ENCODE results near the gene RAN. TPM values are rescaled to one million over a fixed set of nuclear protein-coding genes. Genes with fewer than 3 reads are reported as not detected.

Gene RAN
- total RNA-seq, 1 experiment from 2014 or later, result 1,968 TPM

DNA sequence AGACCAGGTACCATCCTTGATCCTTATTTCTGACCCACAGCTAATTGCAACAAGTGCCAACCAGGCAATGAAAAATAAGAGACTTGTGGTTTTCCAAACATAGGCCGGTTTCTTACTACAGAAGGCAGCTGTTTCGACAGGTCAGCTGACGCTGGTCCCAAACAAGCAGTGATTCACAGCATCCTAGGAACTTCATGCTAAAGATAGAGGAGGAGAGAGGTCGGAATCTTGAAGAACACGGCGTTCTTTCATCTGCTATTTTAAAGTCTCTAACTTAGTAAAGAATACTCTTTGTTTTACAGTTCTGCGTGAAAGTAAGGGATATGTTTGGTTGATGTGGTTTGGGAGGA is 53.8 kb downstream of the RAN start:
- Histone ChIP-seq H2BK20ac (ENCODE audit: low read depth, low read length, poor library complexity, severe bottlenecking) (no peak overlapping the region), H3K14ac (ENCODE audit: insufficient read depth, low read length) (no peak overlapping the region), H3K23ac (ENCODE audit: insufficient read length, low read depth, low read length) (no peak overlapping the region), H3K27ac (ENCODE audit: insufficient read length, low read depth, low read length) (no peak overlapping the region), H2BK5ac (ENCODE audit: insufficient read length, low read length) (no peak overlapping the region), H3T11ph (ENCODE audit: low read length) (no peak overlapping the region), H4K8ac (replicated peaks; ENCODE audit: insufficient read length, low read depth, low read length) (no peak overlapping the region), H3K9ac (ENCODE audit: extremely low read depth, insufficient read length, low read length) (no peak overlapping the region), H4K20me1 (ENCODE audit: control insufficient read depth, insufficient read depth, insufficient read length) (no peaks in the 10 kb centered on the region), H3K23me2 (ENCODE audit: insufficient read length, low read depth, low read length, poor library complexity, severe bottlenecking) (no peaks in the 10 kb centered on the region), H3K79me1 (ENCODE audit: insufficient read depth, low read depth, low read length, poor library complexity, severe bottlenecking) (no peaks in the 10 kb centered on the region), H3K4me2 (ENCODE audit: insufficient read depth, insufficient read length, low read length) (no peak overlapping the region), H4K5ac (ENCODE audit: insufficient read length, low read depth, low read length) (no peak overlapping the region), H2AFZ (ENCODE audit: low read length) (no peak overlapping the region), H3K4me1 (ENCODE audit: insufficient read depth, low read length) (no peaks in the 10 kb centered on the region), H2BK15ac (ENCODE audit: low read depth, low read length) (no peak overlapping the region), H3K56ac (ENCODE audit: insufficient read length, low read depth, low read length) (no peak overlapping the region), H2AK5ac (ENCODE audit: insufficient read length, low read length) (no peak overlapping the region), H3K18ac (ENCODE audit: insufficient read length, low read depth, low read length) (no peak overlapping the region), H3K9me3 (ENCODE audit: control insufficient read depth, low read depth, low read length) (no peaks in the 10 kb centered on the region), H3K4ac (ENCODE audit: low read depth, low read length) (no peak overlapping the region), H4K91ac (ENCODE audit: insufficient read length, low read depth, low read length) (no peak overlapping the region), H2BK12ac (ENCODE audit: insufficient read length, low read depth, low read length) (no peak overlapping the region), H3K79me2 (ENCODE audit: insufficient read depth, low read length) (no peaks in the 10 kb centered on the region), H3K27me3 (ENCODE audit: insufficient read depth, low read length) (no peaks in the 10 kb centered on the region), H2BK120ac (ENCODE audit: low read depth, low read length, poor library complexity, severe bottlenecking) (no peak overlapping the region)
- TF ChIP-seq, protein P1, sequence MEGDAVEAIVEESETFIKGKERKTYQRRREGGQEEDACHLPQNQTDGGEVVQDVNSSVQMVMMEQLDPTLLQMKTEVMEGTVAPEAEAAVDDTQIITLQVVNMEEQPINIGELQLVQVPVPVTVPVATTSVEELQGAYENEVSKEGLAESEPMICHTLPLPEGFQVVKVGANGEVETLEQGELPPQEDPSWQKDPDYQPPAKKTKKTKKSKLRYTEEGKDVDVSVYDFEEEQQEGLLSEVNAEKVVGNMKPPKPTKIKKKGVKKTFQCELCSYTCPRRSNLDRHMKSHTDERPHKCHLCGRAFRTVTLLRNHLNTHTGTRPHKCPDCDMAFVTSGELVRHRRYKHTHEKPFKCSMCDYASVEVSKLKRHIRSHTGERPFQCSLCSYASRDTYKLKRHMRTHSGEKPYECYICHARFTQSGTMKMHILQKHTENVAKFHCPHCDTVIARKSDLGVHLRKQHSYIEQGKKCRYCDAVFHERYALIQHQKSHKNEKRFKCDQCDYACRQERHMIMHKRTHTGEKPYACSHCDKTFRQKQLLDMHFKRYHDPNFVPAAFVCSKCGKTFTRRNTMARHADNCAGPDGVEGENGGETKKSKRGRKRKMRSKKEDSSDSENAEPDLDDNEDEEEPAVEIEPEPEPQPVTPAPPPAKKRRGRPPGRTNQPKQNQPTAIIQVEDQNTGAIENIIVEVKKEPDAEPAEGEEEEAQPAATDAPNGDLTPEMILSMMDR (conservative IDR thresholded peaks at IDR 0.05), result no peak
- Mint-ChIP-seq H3K36me3 (ENCODE audit: insufficient read depth in 1 of 3, low read depth in 3 of 3) (no peaks in the 10 kb centered on the region), H3K4me3 (no peak overlapping the region), H3K9me3 (peaks cover 4% of the 10 kb centered on the region in 2 experiments), H3K4me1 (0 out of 4 replicates have a peak, but pooled peaks cover 0 to 4% of the 10 kb centered on the region in 2 experiments), H3K27me3 (ENCODE audit: low read depth) (peaks cover 19% of the 10 kb centered on the region), H3K27ac (no peak overlapping the region)
- no CpG with 5 or more reads among the region's 7 CpGs for WGBS (ENCODE audit: extremely low coverage, insufficient read length, low lambda C conversion rate)
- DNase-seq, result no peak

Other genes starting within 250 kb of the RAN start
- gene RIMBP2, start 155.8 kb upstream of the RAN start, total RNA-seq (2021), result 0.70 TPM in 2 replicates
- 16.8 and 19.4 TPM in 2 replicates for gene STX2, start 32.8 kb upstream of the RAN start, total RNA-seq (2021)
- 0.09 and 0.52 TPM in 2 replicates for gene ADGRD1, start 81.8 kb downstream of the RAN start, total RNA-seq (2021)